DMS114 treated with DMSO at 0.1 percent for 48 hours (cell line): ENCODE results near the gene PNMA8C.

Experiments used
- DNase-seq: peaks from one replicate; lab custom pipeline; 2025; ENCODE audit not compliant: unreplicated experiment; lab: John Stamatoyannopoulos, UW

The PNMA8C gene

DNA sequence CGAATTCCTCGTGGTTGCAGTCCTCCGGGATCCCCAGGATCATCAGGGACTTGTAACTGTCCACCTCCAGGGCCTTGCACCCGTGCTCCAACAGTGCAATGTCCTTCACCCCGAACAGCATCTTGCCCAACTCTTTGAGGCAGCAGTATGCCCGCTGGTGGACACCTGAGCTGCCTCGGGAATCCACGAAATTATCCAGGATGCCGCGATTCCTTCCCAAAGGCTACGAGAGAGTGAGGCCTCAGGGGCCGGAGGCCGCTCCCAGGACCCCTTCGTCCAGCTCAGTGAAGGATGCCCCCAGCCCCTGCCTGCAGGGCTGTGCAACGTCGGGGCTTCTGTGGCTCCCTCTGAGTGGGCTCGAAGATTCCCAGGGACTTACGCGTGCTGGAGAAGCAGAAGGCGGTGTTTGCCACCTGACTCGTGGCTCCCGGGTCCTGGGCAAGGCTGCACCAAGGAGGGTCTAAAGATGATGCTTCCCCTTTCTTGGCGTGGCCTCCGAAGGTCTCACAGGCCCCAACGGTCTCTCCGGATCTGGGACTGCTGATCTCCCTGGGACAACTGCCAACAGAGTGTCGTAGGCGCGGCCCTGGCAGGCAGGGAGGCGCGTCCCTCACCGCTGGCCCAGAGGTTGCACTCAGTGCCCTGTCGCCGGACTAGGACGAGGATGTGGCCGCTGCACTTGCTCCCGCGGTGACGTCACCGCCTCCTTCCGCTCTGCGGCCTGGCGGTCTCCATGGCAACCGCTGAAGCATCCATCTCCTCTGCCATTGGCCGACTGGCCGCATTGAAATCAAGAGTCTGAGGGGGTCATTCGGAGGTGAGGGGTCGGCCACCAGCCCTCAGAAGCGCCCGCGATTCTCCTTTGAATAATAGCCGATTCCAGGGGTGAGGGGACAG, at the start of gene PNMA8C:
Gene PNMA8C (minus strand): TSS at position 698 of the 897 bp plus-strand sequence. CDS start 577 bp downstream, at position 121.
- no peak for DNase-seq

DNA sequence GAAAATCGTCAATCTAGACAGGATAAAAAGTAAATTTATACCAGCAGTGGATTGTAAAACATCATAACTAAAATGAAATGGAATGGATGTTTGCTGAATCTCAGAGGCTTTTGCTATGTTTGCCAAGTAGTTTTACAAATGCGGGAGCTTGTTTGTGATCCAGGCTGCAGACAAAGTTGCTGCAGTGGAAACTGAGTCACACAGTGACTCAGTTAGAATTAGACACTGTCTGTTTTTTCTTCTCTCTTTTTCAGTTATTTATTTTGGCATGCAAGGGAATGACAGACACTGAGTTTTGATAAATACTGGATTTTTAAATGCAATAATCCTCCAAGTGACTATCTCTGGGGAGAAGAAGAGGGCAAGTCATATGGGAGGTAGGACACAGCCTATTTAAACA, 47.2 kb upstream of the PNMA8C start:
- DNase-seq = no peak

DNA sequence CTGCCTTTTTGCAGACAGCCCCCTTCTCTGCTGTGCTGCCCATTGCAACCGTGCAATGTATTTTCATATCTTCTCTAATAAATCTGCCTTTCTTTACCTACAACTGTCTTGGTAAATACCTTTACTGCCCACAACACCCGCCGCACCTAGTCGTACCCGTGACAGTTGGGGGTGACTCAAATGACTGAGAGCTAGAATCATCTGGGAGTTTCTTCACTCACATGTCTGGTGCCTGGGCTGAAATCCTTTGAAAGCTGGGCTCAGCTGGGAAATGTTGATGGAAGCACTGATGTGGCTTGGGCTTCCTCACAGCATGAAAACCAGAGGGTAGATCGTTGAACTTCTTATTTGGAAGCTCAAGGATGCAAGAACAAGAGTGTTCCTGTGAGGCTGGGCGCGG, 45.5 kb upstream of the PNMA8C start:
- DNase-seq = no peak

DNA sequence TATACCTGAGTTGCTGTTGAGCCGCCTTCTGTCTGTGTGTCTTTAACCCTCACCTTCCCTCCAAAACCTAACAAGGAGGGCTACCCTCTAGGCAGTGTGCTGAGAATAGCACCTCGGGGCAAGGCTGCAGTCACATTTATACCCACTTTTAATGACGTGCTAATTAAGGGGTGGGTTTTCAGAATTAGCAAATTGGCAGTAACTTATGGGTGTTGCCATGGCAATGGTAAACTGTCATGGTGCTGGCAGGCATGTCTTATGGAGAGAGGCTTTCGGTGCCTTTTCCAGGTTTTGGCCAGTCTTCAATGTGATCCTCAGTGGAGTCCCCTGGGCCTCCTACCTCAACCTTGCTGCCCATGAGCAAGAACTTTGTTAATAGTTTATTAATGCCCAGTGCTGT, 43.9 kb upstream of the PNMA8C start:
- DNase-seq = no peak

DNA sequence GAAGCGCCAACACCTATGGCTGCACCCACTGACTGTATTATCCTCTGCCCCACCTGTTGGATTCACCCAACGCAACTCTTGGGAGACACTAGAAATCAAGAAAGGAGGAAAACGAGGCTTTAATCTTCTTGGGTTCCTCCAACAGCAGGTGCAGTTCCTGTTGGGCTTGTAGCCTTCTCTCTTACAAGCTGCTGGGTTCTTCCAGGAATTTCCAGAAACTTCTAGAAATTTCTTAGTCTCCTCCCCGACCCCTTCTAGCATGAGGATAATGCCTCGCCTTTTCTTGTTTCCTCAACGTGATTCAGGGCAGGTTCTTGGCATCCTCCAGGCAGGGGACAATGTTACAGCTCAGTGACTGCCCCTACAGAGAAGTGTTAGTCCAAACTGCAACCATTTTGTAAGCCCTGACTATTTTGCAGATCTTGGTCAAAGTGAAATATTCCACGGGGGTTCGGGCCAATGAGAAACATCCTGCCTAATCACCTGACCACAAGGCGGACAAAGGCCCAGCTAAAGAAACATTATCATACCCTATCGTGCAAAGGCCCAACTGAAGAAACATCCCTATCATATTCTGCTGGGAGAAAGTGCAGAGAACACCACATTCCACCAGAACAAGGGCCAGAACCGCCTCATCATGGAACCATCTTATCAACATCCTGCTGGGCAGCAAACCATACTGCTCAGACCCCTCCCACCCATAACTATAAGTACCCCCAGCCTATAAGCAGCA, 43.2 kb upstream of the PNMA8C start:
- no peak for DNase-seq

DNA sequence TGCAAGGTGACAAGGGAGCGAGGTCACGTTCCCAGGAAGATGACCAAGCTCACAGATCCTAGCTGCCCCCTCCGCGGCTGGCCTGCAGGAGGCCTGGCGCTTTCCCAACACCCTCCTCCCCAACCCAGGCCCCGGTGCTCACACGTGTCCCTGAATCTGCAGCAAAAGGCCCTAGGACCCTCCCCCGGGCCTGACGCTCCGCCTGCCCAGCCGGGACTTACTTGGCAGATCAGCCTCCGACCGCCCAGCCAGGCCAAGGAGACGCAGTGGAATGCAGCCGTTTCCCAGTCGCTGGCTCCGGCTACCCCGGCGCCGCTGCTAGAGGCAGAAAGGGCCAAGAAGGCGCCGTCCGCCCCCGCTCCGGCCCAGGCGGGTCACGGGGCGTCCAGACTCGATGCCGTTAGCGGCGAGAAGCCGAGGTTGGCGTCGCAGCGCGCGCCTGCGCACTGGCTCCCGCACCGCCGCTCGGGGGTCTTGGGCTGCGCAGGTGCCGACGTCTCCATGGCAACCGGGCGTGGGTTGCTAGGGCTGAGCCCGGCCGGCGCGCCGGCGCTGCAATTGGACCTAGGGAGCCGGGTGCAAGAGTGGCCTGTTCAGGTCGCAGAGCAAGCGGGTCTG, 42.5 kb upstream of the PNMA8C start, which contains the start of gene PNMA8A:
Gene PNMA8A (minus strand): TSS at position 448 of the 618 bp plus-strand sequence. CDS start 528 bp downstream, outside the sequence.
- peak; percentile 34 for DNase-seq

DNA sequence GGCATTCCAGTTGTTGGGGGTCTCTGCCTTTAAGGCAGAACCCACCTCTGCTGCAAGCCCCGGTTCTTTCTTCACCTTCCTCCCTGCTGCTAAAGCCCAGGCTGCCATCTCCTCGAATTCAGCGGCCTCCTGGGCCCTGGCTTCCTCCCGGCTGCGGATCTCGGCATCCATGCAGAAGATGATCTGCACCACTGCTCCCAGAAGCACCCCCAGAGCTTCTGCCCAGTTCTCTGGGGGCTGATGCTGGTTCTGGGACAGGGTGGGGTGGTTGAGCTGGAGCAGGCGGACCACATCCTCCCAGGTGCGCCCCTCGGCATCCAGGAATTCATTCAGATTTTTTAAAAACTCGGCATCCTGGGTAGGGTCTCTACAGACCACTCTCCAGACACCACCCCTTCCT, 41.6 kb upstream of the PNMA8C start:
- no peak for DNase-seq

DNA sequence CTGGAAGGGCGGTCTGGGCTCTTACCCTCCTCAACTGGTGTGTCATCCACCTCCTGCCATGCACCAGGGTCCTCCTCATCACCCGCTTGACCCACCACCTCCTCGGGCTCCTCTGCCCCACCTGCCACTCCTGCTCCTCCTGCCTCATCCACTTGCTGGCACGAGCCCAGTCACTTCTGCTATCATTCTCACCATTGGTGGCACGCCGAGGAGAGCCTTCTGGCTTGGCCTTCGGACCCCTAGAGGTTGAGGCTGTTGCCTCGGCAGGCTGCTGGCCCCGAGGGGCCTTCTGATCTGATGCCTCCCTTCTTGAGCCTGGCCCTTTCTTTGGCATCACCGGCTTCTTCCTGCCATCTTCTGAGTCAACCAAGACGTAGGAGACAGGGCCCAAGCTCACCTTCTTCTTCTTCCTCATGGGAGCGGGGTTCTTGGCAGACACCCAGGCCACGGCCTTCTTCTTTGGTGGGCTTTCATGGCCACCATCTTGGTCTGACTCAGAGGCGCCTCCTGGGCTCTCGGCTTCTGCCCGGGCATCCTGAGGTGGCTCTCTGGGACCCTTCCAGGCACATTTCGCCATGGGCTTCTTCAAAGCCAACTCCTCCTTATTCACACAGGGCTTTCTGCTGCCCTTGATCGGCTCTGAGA, 40.9 kb upstream of the PNMA8C start:
- no peak for DNase-seq

DNA sequence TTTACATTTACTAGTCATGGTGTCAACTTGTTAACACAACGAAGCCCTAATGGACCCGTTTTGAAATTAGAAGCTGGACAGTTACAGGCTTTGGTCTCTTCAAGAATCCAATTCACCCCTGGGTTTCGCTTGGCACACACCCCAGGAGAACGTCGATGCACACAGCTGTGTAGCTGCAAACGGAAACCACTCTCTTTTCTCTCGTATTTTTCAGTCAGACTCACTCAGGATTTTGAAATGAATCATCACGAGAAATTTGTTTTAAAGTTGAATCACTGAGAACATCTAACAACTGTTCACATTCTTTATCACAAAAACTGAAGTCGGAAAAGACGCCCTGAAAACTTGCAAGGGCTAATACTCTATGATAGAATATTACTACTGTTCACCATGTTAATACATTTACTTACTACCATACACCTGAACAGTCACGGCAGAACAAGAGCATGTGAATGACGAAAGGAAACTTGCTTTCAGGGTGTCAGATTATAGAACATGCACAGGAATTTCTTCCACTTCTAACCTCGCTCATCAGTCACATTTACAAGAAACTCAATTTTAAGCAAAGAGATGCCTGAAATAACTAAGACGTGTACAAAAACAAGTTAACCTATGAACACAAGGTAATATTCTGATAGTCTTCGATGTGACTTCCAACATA, 37.9 kb upstream of the PNMA8C start:
- no peak for DNase-seq

DNA sequence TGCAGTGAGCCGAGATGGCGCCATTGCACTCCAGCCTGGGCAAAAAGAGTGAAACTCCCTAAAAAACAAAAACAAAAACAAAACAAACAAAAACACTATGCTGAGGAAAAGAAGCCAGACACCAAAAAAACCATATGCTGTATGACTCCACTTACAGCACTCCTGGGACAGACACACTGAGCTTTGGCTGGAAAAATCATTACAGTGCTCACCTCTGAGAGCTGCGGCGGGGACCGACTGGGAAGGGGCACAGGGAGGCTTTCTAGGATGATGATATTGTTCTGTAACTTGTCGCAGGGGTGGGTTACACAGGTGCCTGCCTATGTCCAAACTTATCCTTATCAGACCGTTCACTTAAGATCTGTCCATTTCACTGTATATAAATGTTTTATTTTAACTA, 34.8 kb upstream of the PNMA8C start:
- no peak for DNase-seq

DNA sequence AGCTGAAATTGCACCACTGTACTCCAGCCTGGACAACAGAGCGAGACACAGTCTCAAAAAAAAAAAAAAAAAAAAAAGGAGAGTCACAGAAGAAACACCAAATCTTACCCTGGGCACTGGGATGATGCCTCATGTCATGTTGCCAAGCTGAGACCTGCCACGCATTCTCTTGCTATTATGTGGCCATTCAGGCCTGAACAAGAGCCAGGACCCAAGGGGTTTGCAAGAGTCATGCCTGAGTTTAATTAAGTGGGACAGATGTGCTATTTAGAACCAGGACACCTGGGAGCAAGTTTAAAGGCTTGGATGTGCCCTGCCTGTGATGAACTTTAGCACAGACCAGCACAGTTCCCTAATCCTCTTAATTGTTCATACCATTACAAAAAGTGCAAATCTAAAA, 32.8 kb upstream of the PNMA8C start:
- no peak for DNase-seq

DNA sequence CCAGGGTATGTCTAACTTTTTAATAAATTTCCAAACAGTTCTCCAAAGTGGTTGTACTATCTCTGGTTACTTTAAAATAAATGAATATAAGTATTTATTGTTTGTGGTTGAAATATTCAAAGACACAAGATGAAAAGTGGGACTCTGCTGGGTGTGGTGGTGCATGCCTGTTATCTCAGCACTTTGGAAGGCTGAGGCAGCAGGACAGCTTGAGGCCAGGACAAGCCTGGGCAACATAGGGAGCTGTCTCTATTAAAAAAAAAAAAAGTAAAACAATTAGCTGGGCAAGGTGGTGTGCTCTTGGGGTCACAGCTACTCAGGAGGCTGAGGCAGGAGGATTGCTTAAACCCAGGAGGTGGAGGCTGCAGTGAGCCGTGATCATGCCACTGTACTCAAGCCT, 32.2 kb upstream of the PNMA8C start:
- no peak for DNase-seq

DNA sequence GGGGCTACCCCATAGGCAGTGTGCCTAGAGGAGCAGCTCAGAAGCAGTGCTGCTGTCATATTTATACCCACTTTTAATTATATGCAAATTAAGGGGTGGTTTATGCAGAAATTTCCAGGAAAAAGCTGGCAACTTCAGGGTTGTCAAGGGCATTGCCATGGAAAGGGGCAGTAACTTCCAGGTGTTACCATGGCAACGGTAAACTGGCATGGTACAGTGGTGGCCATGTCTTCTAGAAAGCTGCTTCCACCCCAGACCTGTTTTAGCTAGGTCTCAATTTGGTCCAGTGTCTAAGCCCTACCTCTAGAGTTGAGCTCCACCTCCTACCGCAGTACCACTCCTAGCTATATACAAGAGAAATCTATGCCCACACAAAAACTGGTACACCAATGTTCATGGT, 31.3 kb upstream of the PNMA8C start:
- no peak for DNase-seq

DNA sequence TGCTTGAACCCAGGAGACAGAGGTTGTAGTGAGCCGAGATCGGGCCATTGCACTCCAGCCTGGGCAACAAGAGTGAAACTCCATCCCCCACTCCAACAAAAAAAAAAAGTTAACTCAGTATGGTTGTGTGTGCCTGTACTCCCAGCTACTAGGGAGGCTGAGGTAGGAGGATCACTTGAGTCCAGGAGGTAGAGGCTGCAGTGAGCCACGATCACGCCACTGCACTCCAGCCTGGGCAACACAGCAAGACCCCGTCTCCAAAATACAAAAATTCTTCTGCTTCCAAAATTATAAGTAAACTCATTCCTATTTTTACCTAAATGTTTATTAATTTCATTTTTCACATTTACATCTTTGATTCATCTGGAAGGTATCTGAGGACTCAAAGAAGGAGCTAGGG, 28.2 kb upstream of the PNMA8C start:
- no peak for DNase-seq

DNA sequence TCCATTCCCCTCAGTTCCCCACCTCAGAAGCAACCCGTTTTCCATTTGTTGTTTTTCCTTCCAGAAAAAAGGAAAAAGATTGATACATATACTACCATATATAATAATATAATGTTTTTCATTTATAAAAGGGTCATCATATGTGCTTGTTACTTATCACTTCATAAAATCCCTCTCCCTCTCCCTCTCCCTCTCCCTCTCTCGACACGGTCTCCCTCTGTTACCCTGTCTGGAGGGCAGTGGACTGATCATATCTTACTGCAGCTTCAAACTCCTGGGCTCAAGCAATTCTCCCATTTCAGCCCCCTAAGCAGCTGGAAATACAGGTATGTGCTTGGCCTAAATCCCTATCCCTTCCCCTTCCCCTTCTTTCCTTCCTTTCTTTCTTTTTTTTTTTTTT, 25.5 kb upstream of the PNMA8C start:
- DNase-seq = no peak

DNA sequence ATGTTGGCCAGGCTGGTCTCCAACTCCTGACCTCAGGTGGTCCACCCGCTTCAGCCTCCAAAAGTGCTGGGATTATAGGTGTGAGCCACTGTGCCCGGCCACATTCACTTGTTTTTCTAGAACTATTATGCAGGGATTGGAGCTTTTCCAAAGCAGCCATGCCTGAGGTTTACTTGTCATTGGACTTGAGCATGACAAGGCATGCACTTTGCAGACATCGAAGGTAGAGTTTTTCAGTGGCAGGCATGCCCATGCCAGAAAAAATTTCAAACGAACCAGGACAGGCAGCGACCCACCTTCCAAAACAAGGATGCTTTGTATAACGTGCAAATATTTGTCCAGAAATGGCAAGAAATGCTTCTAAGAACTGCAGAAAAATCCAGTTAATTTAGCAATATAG, 24.9 kb upstream of the PNMA8C start:
- DNase-seq = no peak

DNA sequence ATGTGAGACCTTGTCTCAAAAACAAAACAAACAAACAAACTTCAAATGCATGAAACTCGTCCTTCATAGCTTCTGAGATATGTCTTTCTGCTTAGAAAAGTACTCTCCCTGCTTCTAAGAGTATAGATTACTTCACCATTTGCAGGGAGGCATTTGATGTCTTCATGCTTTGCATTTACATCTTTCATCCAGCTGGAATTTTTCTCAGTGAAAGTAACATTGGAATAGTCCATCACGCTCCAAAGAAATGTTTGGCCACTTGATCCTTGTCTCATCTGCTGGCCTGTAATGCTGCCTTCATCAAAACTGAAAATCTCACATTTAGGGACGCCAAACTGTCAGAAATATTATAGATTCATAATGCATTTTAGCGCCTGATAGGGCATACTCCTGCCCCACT, 23.4 kb upstream of the PNMA8C start:
- no peak for DNase-seq

DNA sequence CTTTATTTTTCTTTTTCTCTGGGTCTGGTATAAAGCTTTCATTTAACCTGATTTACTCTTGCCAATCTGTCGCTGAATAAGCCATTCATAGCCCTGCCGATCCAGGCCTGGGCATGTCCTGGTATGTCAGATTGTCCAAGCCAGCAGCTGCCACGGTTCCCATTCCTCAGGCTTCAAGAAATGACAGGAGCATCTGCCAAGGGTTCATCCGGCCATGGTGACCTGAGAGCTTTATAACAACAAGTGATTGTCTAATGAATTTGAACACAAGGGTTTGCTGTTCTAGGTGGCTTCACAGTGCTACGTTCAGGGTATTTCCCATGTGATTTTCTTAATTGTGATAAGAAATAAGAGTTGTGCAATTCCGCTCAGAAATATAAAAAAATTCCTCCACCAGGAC, 22.6 kb upstream of the PNMA8C start:
- DNase-seq = no peak

DNA sequence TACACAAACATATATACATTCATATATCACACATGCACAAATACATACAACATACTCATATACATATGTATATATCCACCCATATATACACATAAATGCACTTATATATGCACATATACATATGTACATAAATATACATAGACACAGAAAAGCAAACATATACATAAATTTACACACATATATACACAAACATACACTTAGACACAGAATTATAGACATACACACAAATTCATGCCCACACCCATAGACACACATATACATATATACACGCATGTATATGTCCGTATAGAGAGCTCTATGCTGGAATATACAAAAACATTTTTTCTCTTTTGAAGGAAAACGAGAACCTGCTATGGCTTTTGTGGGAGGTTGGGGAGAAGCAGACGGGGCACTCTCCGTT, 22.0 kb upstream of the PNMA8C start:
- DNase-seq = no peak

DNA sequence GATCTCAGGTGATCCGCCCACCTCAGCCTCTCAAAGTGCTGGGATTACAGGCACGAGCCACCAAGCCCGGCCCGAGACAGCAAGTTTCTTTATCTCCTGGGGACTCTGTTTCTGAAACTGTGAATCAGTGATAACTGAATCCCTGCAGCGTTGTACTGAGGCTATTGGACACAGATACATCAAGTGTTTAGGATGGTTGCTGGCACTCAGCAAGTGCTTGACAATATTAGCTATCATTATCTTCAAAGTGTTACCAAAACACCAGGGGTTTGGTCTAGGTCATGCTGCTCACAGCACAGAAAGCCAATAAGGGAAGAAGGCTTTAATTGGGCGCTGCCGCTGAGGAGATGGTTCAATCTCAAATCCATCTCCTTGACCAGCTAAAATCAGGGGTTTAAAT, 20.5 kb upstream of the PNMA8C start:
- DNase-seq = no peak

DNA sequence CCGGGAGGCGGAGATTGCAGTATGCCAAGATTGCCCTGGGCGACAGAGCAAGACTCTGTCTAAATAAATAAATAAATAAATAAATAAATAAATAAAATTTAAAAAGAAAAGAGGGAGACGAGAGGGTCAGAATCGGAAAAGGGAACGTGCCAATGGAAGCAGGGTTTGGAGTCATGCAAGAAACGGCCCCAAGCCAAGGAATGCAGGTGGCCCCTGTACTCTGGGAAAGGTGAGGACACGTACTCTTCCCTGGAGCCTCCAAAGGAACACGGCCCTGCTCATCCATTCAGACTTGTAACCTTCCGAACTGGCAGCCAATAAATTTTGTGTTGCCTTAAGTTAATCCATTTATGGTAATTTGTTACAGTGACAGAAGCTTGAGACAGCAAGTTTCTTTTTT, 19.9 kb upstream of the PNMA8C start:
- no peak for DNase-seq
